Breast epithelium (tissue), 3 donors: ENCODE data around the gene CLDND1.

Experiments
- POLR2A ChIP-seq: fragments of 450-650 bp; IDR thresholded peaks from one replicate; pipeline ENCODE4 v1.6.1; 2016; ENCODE audit warnings: antibody characterized with exemption, mild to moderate bottlenecking, moderate library complexity
- POLR2AphosphoS5 ChIP-seq, 3 donors: sonication (generic); formaldehyde crosslinking; IDR thresholded peaks; one replicate each; pipeline ENCODE4 v1.6.1; 2017; ENCODE audit warnings: antibody characterized with exemption in 3 of 3
- TF ChIP-seq, protein P1 (sequence below), 3 donors: fragments of 450-650 bp; IDR thresholded peaks; one replicate each; pipeline ENCODE4 v1.5.1; 2016 to 2017; ENCODE audit warnings: antibody characterized with exemption in 3 of 3, mild to moderate bottlenecking in 3 of 3, moderate library complexity in 3 of 3

DNA sequence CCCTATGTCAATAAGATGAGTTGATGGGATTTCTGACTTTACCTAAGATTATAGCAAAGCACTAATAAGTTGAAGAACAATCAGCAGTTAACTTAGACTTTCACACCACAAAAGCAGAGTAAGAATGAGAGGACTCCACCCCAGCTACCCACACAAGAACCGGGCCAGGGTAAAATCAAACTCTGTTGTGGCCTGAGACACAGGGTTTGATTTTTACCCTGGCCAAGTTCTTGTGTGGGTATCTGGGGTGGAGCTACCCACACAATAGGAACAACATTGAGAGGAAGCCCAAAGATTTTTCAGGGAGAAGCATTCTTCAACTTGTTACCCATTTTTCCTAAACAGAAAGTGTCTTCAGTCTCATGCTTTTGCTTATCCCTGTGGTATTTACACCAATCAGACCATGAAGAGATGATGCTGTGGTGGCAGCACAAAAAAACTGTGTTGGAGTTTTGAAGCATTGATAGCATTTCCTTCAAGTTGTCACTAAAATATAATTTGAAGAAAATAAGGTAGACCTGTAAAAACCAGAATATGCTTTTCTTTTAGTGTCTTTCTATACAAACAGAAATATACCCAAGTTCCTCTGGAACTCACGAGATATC is 45.1 kb upstream of the CLDND1 start:
- TF ChIP-seq, protein P1, sequence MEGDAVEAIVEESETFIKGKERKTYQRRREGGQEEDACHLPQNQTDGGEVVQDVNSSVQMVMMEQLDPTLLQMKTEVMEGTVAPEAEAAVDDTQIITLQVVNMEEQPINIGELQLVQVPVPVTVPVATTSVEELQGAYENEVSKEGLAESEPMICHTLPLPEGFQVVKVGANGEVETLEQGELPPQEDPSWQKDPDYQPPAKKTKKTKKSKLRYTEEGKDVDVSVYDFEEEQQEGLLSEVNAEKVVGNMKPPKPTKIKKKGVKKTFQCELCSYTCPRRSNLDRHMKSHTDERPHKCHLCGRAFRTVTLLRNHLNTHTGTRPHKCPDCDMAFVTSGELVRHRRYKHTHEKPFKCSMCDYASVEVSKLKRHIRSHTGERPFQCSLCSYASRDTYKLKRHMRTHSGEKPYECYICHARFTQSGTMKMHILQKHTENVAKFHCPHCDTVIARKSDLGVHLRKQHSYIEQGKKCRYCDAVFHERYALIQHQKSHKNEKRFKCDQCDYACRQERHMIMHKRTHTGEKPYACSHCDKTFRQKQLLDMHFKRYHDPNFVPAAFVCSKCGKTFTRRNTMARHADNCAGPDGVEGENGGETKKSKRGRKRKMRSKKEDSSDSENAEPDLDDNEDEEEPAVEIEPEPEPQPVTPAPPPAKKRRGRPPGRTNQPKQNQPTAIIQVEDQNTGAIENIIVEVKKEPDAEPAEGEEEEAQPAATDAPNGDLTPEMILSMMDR (IDR thresholded peaks at IDR 0.05) = no peak
- TF ChIP-seq POLR2AphosphoS5 (IDR thresholded peaks at IDR 0.05) = no peak
- TF ChIP-seq POLR2A = no peak
